HCT116 (cell line): ENCODE measurements around the gene SAA1. TPM values are rescaled to one million over a fixed set of nuclear protein-coding genes. Genes with fewer than 3 reads are reported as not detected.

Experiments used
- ATAC-seq: fragments of 200-7000 bp; cut with Tn5 transposase; 2 replicates; pipeline ENCODE4 v1.9.1; 2020; ENCODE audit warnings: mild to moderate bottlenecking, moderate library complexity
- BruUV-seq: library from RNA; stranded (reverse); fragments of 400-500 nt; replicated peaks from 2 replicates; lab custom pipeline; 2021; lab: Mats Ljungman, UMichigan
- CTCF ChIA-PET: fragments of 300-600 bp; sonication (Branson Sonifier 250); formaldehyde crosslinking; loops from one replicate; lab custom pipeline; 2021; ENCODE audit warnings: antibody characterized with exemption; lab: Charles Lee
- POLR2A ChIA-PET: fragments of 300-600, 350-600 bp; sonication (Branson Sonifier 250); formaldehyde crosslinking; loops from one replicate; lab custom pipeline; 2021; ENCODE audit warnings: antibody characterized with exemption; lab: Charles Lee
- RAD21 ChIA-PET, 2 experiments: fragments of 300-600 bp; sonication (Branson Sonifier 250); formaldehyde crosslinking; loops; one replicate each; lab custom pipeline; 2023; ENCODE audit warnings: low total read pairs in 2 of 2; ENCODE audit not compliant: uncharacterized antibody in 2 of 2, unreplicated experiment in 2 of 2, low non-redundant PET in 1 of 2; lab: Charles Lee
- DNase-seq: peaks from one replicate; pipeline ENCODE4 v3.0.0-alpha.2; 2010; ENCODE audit warnings: low read depth, low spot score
- H2AFZ ChIP-seq: fragments of 200-600 bp; shearing (Covaris generic), sonication (generic); 2 replicates; pipeline ENCODE4 v1.6.1; 2017; ENCODE audit warnings: low read depth, mixed run types, mixed read lengths, antibody characterized with exemption, low read length; ENCODE audit not compliant: poor library complexity, severe bottlenecking
- H3K27ac ChIP-seq: 2 replicates; pipeline ENCODE4 v1.5.1; 2012; ENCODE audit warnings: low read depth, low read length
- H3K27me3 ChIP-seq: fragments of 200-600 bp; sonication (generic); 2 replicates; pipeline ENCODE4 v1.6.1; 2016; ENCODE audit warnings: mixed run types, low read length, mixed read lengths; ENCODE audit not compliant: insufficient read depth
- H3K36me3 ChIP-seq, 2 experiments: fragments of 200-500 bp in 1 of 2; fragments of 200-600 bp in 1 of 2; sonication (Bioruptor generic) in 1 of 2; sonication (generic) in 1 of 2; 2 replicates each; pipeline versions ENCODE4 v1.5.1 to v1.6.1; 2014 to 2016; ENCODE audit warnings: low read length in 2 of 2, inconsistent platforms in 1 of 2, mixed read lengths in 1 of 2, mixed run types in 1 of 2; ENCODE audit not compliant: insufficient read depth in 2 of 2, control insufficient read depth in 1 of 2
- H3K4me1 ChIP-seq, 2 experiments: fragments of 200-600 bp in 1 of 2; sonication (generic) in 1 of 2; 2 replicates each; pipeline versions ENCODE4 v1.5.1 to v1.6.1; 2012 to 2017; ENCODE audit warnings: low read length in 2 of 2, inconsistent platforms in 1 of 2, mild to moderate bottlenecking in 1 of 2, mixed read lengths in 1 of 2, mixed run types in 1 of 2, moderate library complexity in 1 of 2; ENCODE audit not compliant: insufficient read depth in 2 of 2, control insufficient read depth in 1 of 2
- H3K4me2 ChIP-seq: fragments of 200-600 bp; sonication (generic); 2 replicates; pipeline ENCODE4 v1.6.1; 2017; ENCODE audit warnings: mixed run types, low read length, mixed read lengths
- H3K4me3 ChIP-seq, 2 experiments: fragments of 200-600 bp in 1 of 2; sonication (generic) in 1 of 2; replicated peaks in 1 of 2; 2 replicates each; pipeline ENCODE4 v1.5.1; 2011 to 2016; ENCODE audit warnings: low read length in 2 of 2, control low read depth in 1 of 2, low read depth in 1 of 2, mild to moderate bottlenecking in 1 of 2, mixed read lengths in 1 of 2, mixed run types in 1 of 2
- H3K79me2 ChIP-seq: fragments of 200-600 bp; sonication (generic); 2 replicates; pipeline ENCODE4 v1.6.1; 2017; ENCODE audit warnings: mild to moderate bottlenecking, mixed run types, low read length, moderate library complexity, mixed read lengths; ENCODE audit not compliant: insufficient read depth
- H3K9ac ChIP-seq: fragments of 200-600 bp; sonication (generic); 2 replicates; pipeline ENCODE4 v1.6.1; 2016; ENCODE audit warnings: low read length, mixed read lengths
- H3K9me2 ChIP-seq: fragments of 200-600 bp; sonication (generic), shearing (Covaris generic); 2 replicates; pipeline ENCODE4 v1.6.1; 2017; ENCODE audit warnings: mixed run types, mild to moderate bottlenecking, moderate library complexity; ENCODE audit not compliant: insufficient read depth
- H3K9me3 ChIP-seq, 2 experiments: fragments of 200-500 bp in 1 of 2; fragments of 200-600 bp in 1 of 2; sonication (Bioruptor generic) in 1 of 2; sonication (generic) in 1 of 2; 2 replicates each; pipeline ENCODE4 v1.6.1; 2014 to 2017; ENCODE audit warnings: low read length in 2 of 2, mixed read lengths in 2 of 2, inconsistent platforms in 1 of 2, low read depth in 1 of 2, mild to moderate bottlenecking in 1 of 2, mixed run types in 1 of 2, moderate library complexity in 1 of 2; ENCODE audit not compliant: control insufficient read depth in 1 of 2, insufficient read depth in 1 of 2
- H4K20me1 ChIP-seq: fragments of 200-600 bp; sonication (generic), shearing (Covaris generic); 2 replicates; pipeline ENCODE4 v1.6.1; 2017; ENCODE audit warnings: mixed run types, mild to moderate bottlenecking, moderate library complexity; ENCODE audit not compliant: insufficient read depth
- EGR1 ChIP-seq: IDR thresholded peaks from 2 replicates; pipeline ENCODE4 v1.6.1; 2012; ENCODE audit warnings: low read depth
- ELF1 ChIP-seq: IDR thresholded peaks from 2 replicates; pipeline ENCODE4 v1.6.1; 2012; ENCODE audit warnings: low read depth, borderline replicate concordance
- EZH2 ChIP-seq: fragments of 200-600 bp; sonication (generic); IDR thresholded peaks from 2 replicates; pipeline ENCODE4 v1.6.1; 2017; ENCODE audit warnings: antibody characterized with exemption, mixed run types
- EZH2phosphoT487 ChIP-seq: fragments of 200-600 bp; IDR thresholded peaks from 2 replicates; pipeline ENCODE4 v1.6.1; 2018; ENCODE audit warnings: antibody characterized with exemption, borderline replicate concordance
- FOSL1 ChIP-seq: IDR thresholded peaks from 2 replicates; pipeline ENCODE4 v1.6.1; 2012; ENCODE audit warnings: low read depth
- JUND ChIP-seq: IDR thresholded peaks from 2 replicates; pipeline ENCODE4 v1.6.1; 2012
- POLR2A ChIP-seq: IDR thresholded peaks from 2 replicates; pipeline ENCODE4 v1.7.0; 2011; ENCODE audit warnings: borderline replicate concordance; ENCODE audit not compliant: insufficient read depth, insufficient read length; ENCODE audit errors: extremely low read depth
- RAD21 ChIP-seq: IDR thresholded peaks from 2 replicates; pipeline ENCODE4 v1.6.1; 2012; ENCODE audit warnings: low read depth, mild to moderate bottlenecking
- SIN3A ChIP-seq: IDR thresholded peaks from 2 replicates; pipeline ENCODE4 v1.6.1; 2012; ENCODE audit warnings: low read depth
- SP1 ChIP-seq: IDR thresholded peaks from 2 replicates; pipeline ENCODE4 v1.6.1; 2012; ENCODE audit warnings: low read depth
- SRF ChIP-seq: IDR thresholded peaks from 2 replicates; pipeline ENCODE4 v1.6.1; 2012; ENCODE audit warnings: low read depth
- YY1 ChIP-seq: IDR thresholded peaks from 2 replicates; pipeline ENCODE4 v1.6.1; 2011; ENCODE audit warnings: low read length, low read depth, moderate library complexity, mild to moderate bottlenecking; ENCODE audit not compliant: insufficient replicate concordance; ENCODE audit errors: extremely low read depth
- intact Hi-C: fragments of 100-400 bp; cut with micrococcal nuclease; formaldehyde crosslinking; loops from 2 replicates; pipeline ENCODE4 v1.10.0; 2022
- total RNA-seq: library from RNA; stranded (reverse); gene quantifications from one replicate; pipeline ENCODE4 v1.2.1, GENCODE V29; 2021; ENCODE audit not compliant: unreplicated experiment
- TF ChIP-seq, protein P1 (sequence below), 3 experiments: fragments of 200-600 bp in 1 of 3; sonication (generic) in 1 of 3; IDR thresholded peaks in 2 of 3; conservative IDR thresholded peaks in 1 of 3; 2 replicates each; pipeline ENCODE4 v1.5.1; 2012 to 2017; ENCODE audit warnings: low read depth in 2 of 3, low read length in 2 of 3, antibody characterized with exemption in 1 of 3, borderline replicate concordance in 1 of 3, control low read depth in 1 of 3, mild to moderate bottlenecking in 1 of 3, mixed read lengths in 1 of 3, mixed run types in 1 of 3, moderate library complexity in 1 of 3; ENCODE audit not compliant: insufficient read depth in 1 of 3
- TF ChIP-seq, protein P2 (sequence below): IDR thresholded peaks from 2 replicates; pipeline ENCODE4 v1.6.1; 2012
- TF ChIP-seq, protein P3 (sequence below): IDR thresholded peaks from 2 replicates; pipeline ENCODE4 v1.6.1; 2011; ENCODE audit warnings: mild to moderate bottlenecking, low read length, moderate library complexity; ENCODE audit not compliant: insufficient replicate concordance; ENCODE audit errors: extremely low read depth

The SAA1 gene
- total RNA-seq, 1 experiment from 2014 or later: 8.6 TPM

DNA sequence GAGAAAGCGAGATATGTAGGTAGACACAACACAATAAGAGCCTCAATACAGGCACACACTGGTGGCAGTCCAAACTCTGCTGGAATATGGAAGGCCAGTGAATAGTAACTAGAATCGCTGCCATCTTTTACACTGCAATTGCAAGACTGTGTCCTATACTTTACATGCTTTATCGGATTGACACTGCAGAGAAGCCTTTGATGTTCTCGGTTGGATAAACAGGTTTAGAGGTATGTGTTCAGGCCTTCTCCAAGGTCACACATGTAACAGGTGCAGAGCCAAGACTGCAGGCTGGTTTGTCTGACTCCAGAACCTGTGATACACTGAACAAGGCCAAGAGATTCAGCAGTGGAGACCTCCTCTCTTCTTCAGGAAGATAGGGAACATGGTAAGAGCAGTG, 5.1 kb downstream of the SAA1 start:
- ATAC-seq (no peak), DNase-seq (no peak)
- no peaks in the 10 kb centered on the region for H3K9me3 ChIP-seq
- H3K27ac ChIP-seq: no peak overlapping the region
- H3K79me2 ChIP-seq: no peaks in the 10 kb centered on the region
- no peaks in the 10 kb centered on the region for H3K9me2 ChIP-seq
- H3K4me3 ChIP-seq: no peak overlapping the region
- no TSS peak for BruUV-seq
- TF ChIP-seq RAD21: no peak
- no peaks in the 10 kb centered on the region for H3K4me1 ChIP-seq
- RAD21 ChIA-PET: no interaction called here
- POLR2A ChIA-PET: no interaction called here
- CTCF ChIA-PET: no interaction called here
- H3K27me3 ChIP-seq: no peaks in the 10 kb centered on the region
- H4K20me1 ChIP-seq: no peaks in the 10 kb centered on the region
- no peak overlapping the region for H2AFZ ChIP-seq
- no peaks in the 10 kb centered on the region for H3K36me3 ChIP-seq
- H3K9ac ChIP-seq: no peak overlapping the region
- no peak overlapping the region for H3K4me2 ChIP-seq
- intact Hi-C loops: no loop called here

DNA sequence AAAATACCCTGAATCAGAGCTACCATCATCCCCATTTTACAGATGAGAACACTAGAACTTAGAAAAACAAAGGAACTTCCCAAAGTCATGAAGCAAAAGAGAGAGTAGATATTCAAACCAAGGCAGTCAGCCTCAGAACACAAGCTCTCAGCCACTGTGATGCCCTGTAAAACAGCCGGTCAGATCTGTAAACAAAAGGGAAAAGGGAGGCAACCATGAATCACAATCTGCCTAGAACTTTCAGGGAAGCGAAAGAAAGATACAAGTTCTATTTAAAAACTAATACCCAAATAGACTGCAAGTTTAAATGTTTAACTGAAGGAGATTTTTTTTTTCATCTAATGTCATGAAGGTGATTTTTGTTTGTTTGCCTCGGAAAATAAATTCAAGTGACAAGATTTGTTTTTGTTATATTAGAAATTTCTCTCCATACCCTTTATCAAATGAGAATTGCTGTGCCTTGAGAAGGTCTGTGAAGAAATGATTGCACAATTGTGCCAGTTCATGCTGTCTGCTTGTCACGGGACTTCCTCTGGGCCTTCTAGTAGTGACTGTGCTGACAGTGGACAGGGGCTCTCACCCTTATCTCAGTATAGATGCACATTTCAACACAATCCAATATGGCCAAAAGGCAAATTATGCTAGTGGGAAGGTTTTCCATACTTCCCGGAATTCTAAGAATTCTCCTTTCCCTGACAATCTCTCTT, 11.7 kb downstream of the SAA1 start:
- no peaks in the 10 kb centered on the region for H4K20me1 ChIP-seq
- ChIA-PET POLR2A (no interaction called here), RAD21 (no interaction called here), CTCF (interaction anchor here (1.1 kb wide), 1 partner anchor 34 kb away, joined by 3 read pairs; no protein-coding TSS in a partner anchor)
- H3K27ac ChIP-seq: no peak overlapping the region
- no peaks in the 10 kb centered on the region for H3K79me2 ChIP-seq
- DNase-seq (no peak), ATAC-seq (no peak)
- intact Hi-C loops: no loop called here
- no peak overlapping the region for H3K4me3 ChIP-seq
- peaks cover 10 to 22% of the 10 kb centered on the region in 2 experiments; a peak in 3 of 4 replicates for H3K36me3 ChIP-seq
- TF ChIP-seq YY1 (no peak), SRF (no peak), EGR1 (no peak), SIN3A (no peak), EZH2phosphoT487 (no peak), POLR2A (no peak), EZH2 (no peak), JUND (no peak), ELF1 (no peak), FOSL1 (no peak), RAD21 (no peak), SP1 (no peak)
- TF ChIP-seq, protein P1, sequence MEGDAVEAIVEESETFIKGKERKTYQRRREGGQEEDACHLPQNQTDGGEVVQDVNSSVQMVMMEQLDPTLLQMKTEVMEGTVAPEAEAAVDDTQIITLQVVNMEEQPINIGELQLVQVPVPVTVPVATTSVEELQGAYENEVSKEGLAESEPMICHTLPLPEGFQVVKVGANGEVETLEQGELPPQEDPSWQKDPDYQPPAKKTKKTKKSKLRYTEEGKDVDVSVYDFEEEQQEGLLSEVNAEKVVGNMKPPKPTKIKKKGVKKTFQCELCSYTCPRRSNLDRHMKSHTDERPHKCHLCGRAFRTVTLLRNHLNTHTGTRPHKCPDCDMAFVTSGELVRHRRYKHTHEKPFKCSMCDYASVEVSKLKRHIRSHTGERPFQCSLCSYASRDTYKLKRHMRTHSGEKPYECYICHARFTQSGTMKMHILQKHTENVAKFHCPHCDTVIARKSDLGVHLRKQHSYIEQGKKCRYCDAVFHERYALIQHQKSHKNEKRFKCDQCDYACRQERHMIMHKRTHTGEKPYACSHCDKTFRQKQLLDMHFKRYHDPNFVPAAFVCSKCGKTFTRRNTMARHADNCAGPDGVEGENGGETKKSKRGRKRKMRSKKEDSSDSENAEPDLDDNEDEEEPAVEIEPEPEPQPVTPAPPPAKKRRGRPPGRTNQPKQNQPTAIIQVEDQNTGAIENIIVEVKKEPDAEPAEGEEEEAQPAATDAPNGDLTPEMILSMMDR (IDR thresholded peaks at IDR 0.05 in 2 of 3, conservative IDR thresholded peaks at IDR 0.05 in 1 of 3; ENCODE audit: borderline replicate concordance in 1 of 3, insufficient read depth in 1 of 3, low read depth in 2 of 3, low read length in 2 of 3): no peak
- TF ChIP-seq, protein P2, sequence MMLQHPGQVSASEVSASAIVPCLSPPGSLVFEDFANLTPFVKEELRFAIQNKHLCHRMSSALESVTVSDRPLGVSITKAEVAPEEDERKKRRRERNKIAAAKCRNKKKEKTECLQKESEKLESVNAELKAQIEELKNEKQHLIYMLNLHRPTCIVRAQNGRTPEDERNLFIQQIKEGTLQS: no peak
- TF ChIP-seq, protein P3, sequence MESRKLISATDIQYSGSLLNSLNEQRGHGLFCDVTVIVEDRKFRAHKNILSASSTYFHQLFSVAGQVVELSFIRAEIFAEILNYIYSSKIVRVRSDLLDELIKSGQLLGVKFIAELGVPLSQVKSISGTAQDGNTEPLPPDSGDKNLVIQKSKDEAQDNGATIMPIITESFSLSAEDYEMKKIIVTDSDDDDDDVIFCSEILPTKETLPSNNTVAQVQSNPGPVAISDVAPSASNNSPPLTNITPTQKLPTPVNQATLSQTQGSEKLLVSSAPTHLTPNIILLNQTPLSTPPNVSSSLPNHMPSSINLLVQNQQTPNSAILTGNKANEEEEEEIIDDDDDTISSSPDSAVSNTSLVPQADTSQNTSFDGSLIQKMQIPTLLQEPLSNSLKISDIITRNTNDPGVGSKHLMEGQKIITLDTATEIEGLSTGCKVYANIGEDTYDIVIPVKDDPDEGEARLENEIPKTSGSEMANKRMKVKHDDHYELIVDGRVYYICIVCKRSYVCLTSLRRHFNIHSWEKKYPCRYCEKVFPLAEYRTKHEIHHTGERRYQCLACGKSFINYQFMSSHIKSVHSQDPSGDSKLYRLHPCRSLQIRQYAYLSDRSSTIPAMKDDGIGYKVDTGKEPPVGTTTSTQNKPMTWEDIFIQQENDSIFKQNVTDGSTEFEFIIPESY: no peak
- no TSS peak for BruUV-seq
- no peaks in the 10 kb centered on the region for H3K9me2 ChIP-seq
- H3K27me3 ChIP-seq: no peaks in the 10 kb centered on the region
- no peaks in the 10 kb centered on the region for H3K4me1 ChIP-seq
- no peaks in the 10 kb centered on the region for H3K9me3 ChIP-seq
- no peak overlapping the region for H3K9ac ChIP-seq
- no peak overlapping the region for H3K4me2 ChIP-seq
- H2AFZ ChIP-seq: no peak overlapping the region
